GM23338 (cell line): ENCODE results near the gene LDLR. TPM values are rescaled to one million over a fixed set of nuclear protein-coding genes. Genes with fewer than 3 reads are reported as not detected.

ENCODE experiments used
- ATAC-seq: fragments of 200-7000 bp; cut with Tn5 transposase; 3 replicates; pipeline ENCODE4 v1.9.1; 2020
- DNase-seq: peaks from one replicate; pipeline ENCODE4 v3.0.0-alpha.2; 2015; ENCODE audit warnings: low spot score
- H2AFZ ChIP-seq: fragments of 200-600 bp; sonication (generic); 2 replicates; pipeline ENCODE4 v1.8.0; 2016; ENCODE audit warnings: antibody characterized with exemption, mild to moderate bottlenecking, moderate library complexity
- H3F3A ChIP-seq: fragments of 200-600 bp; sonication (generic); replicated peaks from 2 replicates; pipeline ENCODE4 v1.8.0; 2017; ENCODE audit warnings: antibody characterized with exemption, mixed run types, low read depth
- H3K27ac ChIP-seq: fragments of 200-600 bp; sonication (generic); 2 replicates; pipeline ENCODE4 v1.6.1; 2016; ENCODE audit warnings: low read depth
- H3K27me3 ChIP-seq: fragments of 200-600 bp; sonication (generic); 2 replicates; pipeline ENCODE4 v1.8.0; 2016; ENCODE audit warnings: mild to moderate bottlenecking, mixed run types, moderate library complexity; ENCODE audit not compliant: insufficient read depth
- H3K36me3 ChIP-seq: fragments of 200-600 bp; sonication (generic); 2 replicates; pipeline ENCODE4 v1.8.0; 2016; ENCODE audit warnings: mild to moderate bottlenecking; ENCODE audit not compliant: insufficient read depth
- H3K4me1 ChIP-seq: fragments of 200-600 bp; sonication (generic); 2 replicates; pipeline ENCODE4 v1.8.0; 2016; ENCODE audit warnings: mild to moderate bottlenecking, moderate library complexity; ENCODE audit not compliant: insufficient read depth
- H3K4me2 ChIP-seq: fragments of 200-600 bp; sonication (generic); 2 replicates; pipeline ENCODE4 v1.7.1; 2017; ENCODE audit warnings: mixed run types
- H3K4me3 ChIP-seq: fragments of 200-600 bp; sonication (generic); 2 replicates; pipeline ENCODE4 v1.6.1; 2016; ENCODE audit warnings: mixed run types
- H3K79me2 ChIP-seq: fragments of 200-600 bp; sonication (generic); replicated peaks from 2 replicates; pipeline ENCODE4 v1.8.0; 2017; ENCODE audit warnings: mild to moderate bottlenecking; ENCODE audit not compliant: insufficient read depth
- H3K9me2 ChIP-seq: fragments of 200-600 bp; sonication (generic); 2 replicates; pipeline ENCODE4 v1.8.0; 2017; ENCODE audit not compliant: insufficient read depth
- H4K20me1 ChIP-seq: fragments of 200-600 bp; sonication (generic); replicated peaks from 2 replicates; pipeline ENCODE4 v1.8.0; 2017; ENCODE audit warnings: mild to moderate bottlenecking; ENCODE audit not compliant: insufficient read depth
- H3K27ac Mint-ChIP-seq: 2 replicates; pipeline ENCODE4 v1.8.0; 2020; ENCODE audit warnings: inconsistent platforms, mild to moderate bottlenecking, moderate library complexity, mixed read lengths
- H3K27me3 Mint-ChIP-seq: 3 replicates; pipeline ENCODE4 v1.8.0; 2022; ENCODE audit warnings: low read depth, mild to moderate bottlenecking, moderate library complexity, mixed read lengths, inconsistent platforms; ENCODE audit not compliant: insufficient read depth, poor library complexity
- H3K36me3 Mint-ChIP-seq: 3 replicates; pipeline ENCODE4 v1.8.0; 2021; ENCODE audit warnings: low read depth, mild to moderate bottlenecking, inconsistent platforms, moderate library complexity, mixed read lengths
- H3K4me1 Mint-ChIP-seq: 3 replicates; pipeline ENCODE4 v1.8.0; 2020; ENCODE audit warnings: mild to moderate bottlenecking, inconsistent platforms, mixed read lengths
- H3K4me3 Mint-ChIP-seq: 3 replicates; pipeline ENCODE4 v1.8.0; 2021; ENCODE audit warnings: moderate library complexity, mild to moderate bottlenecking, inconsistent platforms, mixed read lengths
- H3K9me3 Mint-ChIP-seq: 3 replicates; pipeline ENCODE4 v1.8.0; 2020; ENCODE audit warnings: moderate library complexity, mild to moderate bottlenecking, inconsistent platforms, mixed read lengths
- CREB1 ChIP-seq: fragments of 250-450 bp; sonication (Bioruptor Pico); IDR thresholded peaks from 2 replicates; pipeline ENCODE4 v1.5.0; 2020; ENCODE audit warnings: low read depth, mild to moderate bottlenecking, moderate library complexity
- CTCF ChIP-seq, 2 experiments: fragments of 200-600 bp in 1 of 2; sonication (generic) in 1 of 2; conservative IDR thresholded peaks; 2 replicates each; pipeline versions ENCODE4 v1.5.1 to v1.6.1; 2016 to 2017; ENCODE audit warnings: antibody characterized with exemption in 2 of 2, low read depth in 2 of 2, mild to moderate bottlenecking in 2 of 2, moderate library complexity in 1 of 2
- ETS1 ChIP-seq: IDR thresholded peaks from 2 replicates; pipeline ENCODE4 v1.6.1; 2016; ENCODE audit warnings: antibody characterized with exemption
- EZH2 ChIP-seq: fragments of 200-600 bp; sonication (generic); IDR thresholded peaks from one replicate; pipeline ENCODE4 v1.8.0; 2017; ENCODE audit warnings: antibody characterized with exemption, mild to moderate bottlenecking, low read depth; ENCODE audit not compliant: unreplicated experiment
- JUNB ChIP-seq: IDR thresholded peaks from one replicate; pipeline ENCODE4 v1.6.1; 2016; ENCODE audit warnings: antibody characterized with exemption; ENCODE audit not compliant: unreplicated experiment
- NANOG ChIP-seq: IDR thresholded peaks from 2 replicates; pipeline ENCODE4 v1.6.1; 2016; ENCODE audit warnings: antibody characterized with exemption, borderline replicate concordance
- POLR2AphosphoS5 ChIP-seq: IDR thresholded peaks from 2 replicates; pipeline ENCODE4 v1.6.1; 2016; ENCODE audit warnings: antibody characterized with exemption, low read depth
- REST ChIP-seq: IDR thresholded peaks from one replicate; pipeline ENCODE4 v1.6.1; 2018; ENCODE audit warnings: antibody characterized with exemption; ENCODE audit not compliant: unreplicated experiment
- STAT1 ChIP-seq: IDR thresholded peaks from one replicate; pipeline ENCODE4 v1.6.1; 2016; ENCODE audit warnings: antibody characterized with exemption; ENCODE audit not compliant: unreplicated experiment
- polyA plus RNA-seq: library from polyadenylated mRNA; unstranded; fragments of >200 nt; fragmentation: Nextera tagmentation; extraction: Ambion mirVana; gene quantifications from 2 replicates; pipeline ENCODE4 v1.2.1, GENCODE V29; 2016
- total RNA-seq: library from RNA; depleted of rRNA; stranded (reverse); fragments of >200 nt; shearing (Covaris generic); gene quantifications from 2 replicates; pipeline ENCODE4 v1.2.3, GENCODE V29; 2014

The LDLR gene
- total and polyA plus RNA-seq, 2 experiments from 2014 or later = 57.6 to 180 TPM

GRCh38 chr19:11115895-11116446, 26.7 kb downstream of the LDLR start (continued):
- TF ChIP-seq REST (no peak), POLR2AphosphoS5 (no peak), CREB1 (CRISPR knock-in tag) (no peak)

GRCh38 chr19:11116507-11116906, 27.2 kb downstream of the LDLR start:
- Histone ChIP-seq H3K36me3 (peaks cover 81% of the 10 kb centered on the region), H3K27me3 (no peaks in the 10 kb centered on the region), H3F3A (peaks cover 80% of the 10 kb centered on the region), H3K27ac (peak overlapping the region; percentile 79), H3K79me2 (peaks cover 29% of the 10 kb centered on the region), H4K20me1 (peaks cover 58% of the 10 kb centered on the region), H3K4me3 (no peak overlapping the region), H3K4me1 (no peaks in the 10 kb centered on the region), H3K4me2 (no peak overlapping the region), H3K9me2 (no peaks in the 10 kb centered on the region), H2AFZ (no peak overlapping the region)
- no peaks in the 10 kb centered on the region for H3K4me1 Mint-ChIP-seq
- H3K4me3 Mint-ChIP-seq = no peak overlapping the region; the same call in 2 of the 3 replicates
- peak; percentile 27; the same call in 1 of the 3 replicates for ATAC-seq
- no peaks in the 10 kb centered on the region; the same call in 2 of the 3 replicates for H3K9me3 Mint-ChIP-seq
- peaks cover 97% of the 10 kb centered on the region for H3K36me3 Mint-ChIP-seq
- peaks cover 19% of the 10 kb centered on the region for H3K27me3 Mint-ChIP-seq
- peak overlapping the region; percentile 63 for H3K27ac Mint-ChIP-seq
- DNase-seq = no peak
- no peak for TF ChIP-seq REST
- TF ChIP-seq ETS1 = no peak
- no peak for TF ChIP-seq STAT1
- TF ChIP-seq CTCF (conservative IDR thresholded peaks at IDR 0.05; ENCODE audit: low read depth in 2 of 2) = no peak
- TF ChIP-seq NANOG = no peak
- no peak for TF ChIP-seq EZH2
- no peak for TF ChIP-seq JUNB
- TF ChIP-seq CREB1 (CRISPR knock-in tag) = no peak
